Stomach smooth muscle (tissue), 2 donors: ENCODE measurements around the gene MBNL1.
A peak's percentile ranks its signal among the peaks of the same experiment; 100 is the strongest.
"Not testable (repeated sequence)": the region's sequence is repeated elsewhere in the genome, so short reads cannot be mapped to it uniquely, and the experiment has no call there.

ENCODE experiments used
- H3K27ac ChIP-seq: one replicate; pipeline ENCODE4 v1.7.0; 2013; ENCODE audit warnings: mild to moderate bottlenecking, low read length, inconsistent platforms
- H3K27me3 ChIP-seq, 2 donors: one replicate each; pipeline ENCODE4 v1.7.0; 2013; ENCODE audit warnings: low read length in 2 of 2; ENCODE audit not compliant: insufficient read depth in 2 of 2, control insufficient read depth in 1 of 2
- H3K36me3 ChIP-seq, 2 donors: one replicate each; pipeline ENCODE4 v1.7.0; 2013; ENCODE audit warnings: low read length in 2 of 2; ENCODE audit not compliant: control insufficient read depth in 2 of 2, insufficient read depth in 2 of 2
- H3K4me1 ChIP-seq: one replicate; pipeline ENCODE4 v1.7.0; 2013; ENCODE audit warnings: low read length; ENCODE audit not compliant: control insufficient read depth, insufficient read depth
- H3K4me3 ChIP-seq, 2 donors: one replicate each; pipeline ENCODE4 v1.7.0; 2013; ENCODE audit warnings: low read length in 2 of 2
- H3K9ac ChIP-seq, 2 donors: one replicate each; pipeline ENCODE4 v1.7.0; 2013; ENCODE audit warnings: low read length in 2 of 2, mild to moderate bottlenecking in 1 of 2
- H3K9me3 ChIP-seq, 2 donors: one replicate each; pipeline ENCODE4 v1.7.0; 2013; ENCODE audit warnings: low read length in 2 of 2; ENCODE audit not compliant: control insufficient read depth in 2 of 2
- donor health status: healthy.
- donor health status: Pancreatic carcinoma.

The MBNL1 gene

GRCh38 chr3:152388631-152389030 lies 119.9 kb downstream of the MBNL1 start:
- Histone ChIP-seq H3K27me3 (no peaks in the 10 kb centered on the region), H3K9ac (no peak overlapping the region), H3K36me3 (no peaks in the 10 kb centered on the region), H3K9me3 (no peaks in the 10 kb centered on the region), H3K4me3 (no peak overlapping the region), H3K27ac (no peak overlapping the region), H3K4me1 (peaks cover 15% of the 10 kb centered on the region)

- Histone ChIP-seq H3K27me3 (no peaks in the 10 kb centered on the region), H3K4me1 (peaks cover 12% of the 10 kb centered on the region), H3K4me3 (no peak overlapping the region), H3K36me3 (no peaks in the 10 kb centered on the region), H3K9ac (no peak overlapping the region), H3K27ac (no peak overlapping the region), H3K9me3 (no peaks in the 10 kb centered on the region)
These were observed 120.7 kb downstream of the MBNL1 start for GRCh38 chr3:152389316-152389934.

- Histone ChIP-seq H3K27me3 (no peaks in the 10 kb centered on the region), H3K27ac (no peak overlapping the region), H3K9ac (no peak overlapping the region), H3K9me3 (no peaks in the 10 kb centered on the region), H3K4me1 (peaks cover 9% of the 10 kb centered on the region), H3K4me3 (no peak overlapping the region), H3K36me3 (no peaks in the 10 kb centered on the region)
These were observed 121.9 kb downstream of the MBNL1 start for GRCh38 chr3:152390647-152391046.

- H3K27me3 ChIP-seq, result no peaks in the 10 kb centered on the region
- H3K4me1 ChIP-seq, result peaks cover 11% of the 10 kb centered on the region
- no peak overlapping the region for H3K9ac ChIP-seq
- H3K4me3 ChIP-seq, result peak overlapping the region in 1 of 2 donors; percentile 23
- peaks cover 0 to 2% of the 10 kb centered on the region in 2 donors for H3K36me3 ChIP-seq
- no peaks in the 10 kb centered on the region for H3K9me3 ChIP-seq
- H3K27ac ChIP-seq, result no peak overlapping the region
These were observed 122.9 kb downstream of the MBNL1 start for GRCh38 chr3:152391671-152392070.

- no peak overlapping the region for H3K4me3 ChIP-seq
- H3K27ac ChIP-seq, result peak overlapping the region; percentile 2
- H3K4me1 ChIP-seq, result peaks cover 11% of the 10 kb centered on the region
- no peak overlapping the region for H3K9ac ChIP-seq
- H3K27me3 ChIP-seq, result no peaks in the 10 kb centered on the region
- no peaks in the 10 kb centered on the region for H3K9me3 ChIP-seq
- H3K36me3 ChIP-seq, result peaks cover 0 to 2% of the 10 kb centered on the region in 2 donors
These were observed 123.6 kb downstream of the MBNL1 start for GRCh38 chr3:152392272-152392880.

GRCh38 chr3:152394246-152394645 lies 125.5 kb downstream of the MBNL1 start:
- peaks cover 17% of the 10 kb centered on the region for H3K4me1 ChIP-seq
- no peak overlapping the region for H3K4me3 ChIP-seq
- H3K36me3 ChIP-seq, result peaks cover 0 to 2% of the 10 kb centered on the region in 2 donors
- H3K9ac ChIP-seq, result no peak overlapping the region
- no peak overlapping the region for H3K27ac ChIP-seq
- no peaks in the 10 kb centered on the region for H3K9me3 ChIP-seq
- H3K27me3 ChIP-seq, result no peaks in the 10 kb centered on the region

- Histone ChIP-seq H3K4me3 (no peak overlapping the region), H3K27me3 (no peaks in the 10 kb centered on the region), H3K9ac (no peak overlapping the region), H3K36me3 (peaks cover 0 to 2% of the 10 kb centered on the region in 2 donors), H3K4me1 (peaks cover 25% of the 10 kb centered on the region), H3K9me3 (no peaks in the 10 kb centered on the region), H3K27ac (no peak overlapping the region)
These were observed 127.0 kb downstream of the MBNL1 start for GRCh38 chr3:152395764-152396163.

- Histone ChIP-seq H3K36me3 (peaks cover 0 to 2% of the 10 kb centered on the region in 2 donors), H3K4me3 (no peak overlapping the region), H3K27me3 (no peaks in the 10 kb centered on the region), H3K9me3 (no peaks in the 10 kb centered on the region), H3K4me1 (peaks cover 23% of the 10 kb centered on the region), H3K27ac (no peak overlapping the region), H3K9ac (no peak overlapping the region)
These were observed 128.1 kb downstream of the MBNL1 start for GRCh38 chr3:152396867-152397266.

GRCh38 chr3:152397348-152397747 lies 128.6 kb downstream of the MBNL1 start:
- not testable (repeated sequence) for H3K27ac ChIP-seq, H3K36me3 ChIP-seq, H3K9ac ChIP-seq, H3K4me3 ChIP-seq, H3K9me3 ChIP-seq, H3K27me3 ChIP-seq
- peaks cover 23% of the 10 kb centered on the region for H3K4me1 ChIP-seq

GRCh38 chr3:152398495-152398894 lies 129.8 kb downstream of the MBNL1 start:
- H3K4me1 ChIP-seq, result peaks cover 24% of the 10 kb centered on the region
- H3K36me3 ChIP-seq, result peaks cover 0 to 2% of the 10 kb centered on the region in 2 donors
- no peaks in the 10 kb centered on the region for H3K27me3 ChIP-seq
- no peak overlapping the region for H3K9ac ChIP-seq
- H3K27ac ChIP-seq, result no peak overlapping the region
- no peaks in the 10 kb centered on the region for H3K9me3 ChIP-seq
- H3K4me3 ChIP-seq, result no peak overlapping the region

GRCh38 chr3:152399374-152399773 lies 130.6 kb downstream of the MBNL1 start:
- Histone ChIP-seq H3K27ac (no peak overlapping the region), H3K9me3 (no peaks in the 10 kb centered on the region), H3K4me1 (peaks cover 26% of the 10 kb centered on the region), H3K27me3 (no peaks in the 10 kb centered on the region), H3K36me3 (peaks cover 0 to 2% of the 10 kb centered on the region in 2 donors), H3K9ac (no peak overlapping the region), H3K4me3 (no peak overlapping the region)
